ENCODE measurements around the gene ARMC9. TPM values are rescaled to one million over a fixed set of nuclear protein-coding genes. Genes with fewer than 3 reads are reported as not detected.

The ARMC9 gene
- total RNA-seq, 2 experiments from 2014 or later, result 1.0 to 1.4 TPM

- Mint-ChIP-seq H3K4me3 (no peak overlapping the region), H3K9me3 (no peaks in the 10 kb centered on the region), H3K27me3 (ENCODE audit: low read depth) (no peaks in the 10 kb centered on the region), H3K36me3 (ENCODE audit: low read depth) (no peaks in the 10 kb centered on the region), H3K27ac (no peak overlapping the region), H3K4me1 (ENCODE audit: low read depth) (no peaks in the 10 kb centered on the region)
- DNase-seq, result no peak
- intact Hi-C loops (cut with micrococcal nuclease), result no loop called here
- CTCF ChIA-PET, result interaction anchor here (1.6 kb wide), 1 partner anchor 13 kb away, joined by 7 read pairs; no protein-coding TSS in a partner anchor
These were observed 137.8 kb downstream of the ARMC9 start for GRCh38 chr2:231336236-231336635.

DNA sequence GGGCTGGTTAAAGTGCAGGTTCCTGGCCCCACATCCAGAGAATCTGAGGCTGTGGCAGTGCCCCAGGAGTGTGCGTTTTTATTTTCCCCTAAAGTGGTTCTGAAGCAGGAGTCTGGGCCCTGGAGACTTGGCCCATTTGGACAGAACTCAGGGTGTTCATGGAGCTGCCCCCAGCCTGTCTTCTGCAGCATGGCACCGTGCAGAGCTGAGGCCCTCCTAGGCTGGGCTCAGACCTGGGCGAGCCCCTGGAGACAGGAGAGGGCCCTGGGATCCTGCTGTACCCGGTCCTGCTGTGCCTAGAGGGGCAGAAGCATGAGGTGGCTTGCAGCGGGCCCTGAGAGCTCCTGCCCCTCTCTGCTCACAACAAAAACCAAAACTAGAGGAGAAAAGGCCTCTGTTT lies 138.3 kb downstream of the ARMC9 start:
- Mint-ChIP-seq H3K36me3 (ENCODE audit: low read depth) (no peaks in the 10 kb centered on the region), H3K4me3 (no peak overlapping the region), H3K27ac (no peak overlapping the region), H3K27me3 (ENCODE audit: low read depth) (no peaks in the 10 kb centered on the region), H3K9me3 (no peaks in the 10 kb centered on the region), H3K4me1 (ENCODE audit: low read depth) (no peaks in the 10 kb centered on the region)
- no peak for DNase-seq
- CTCF ChIA-PET, result no interaction called here
- intact Hi-C loops (cut with micrococcal nuclease), result no loop called here

DNA sequence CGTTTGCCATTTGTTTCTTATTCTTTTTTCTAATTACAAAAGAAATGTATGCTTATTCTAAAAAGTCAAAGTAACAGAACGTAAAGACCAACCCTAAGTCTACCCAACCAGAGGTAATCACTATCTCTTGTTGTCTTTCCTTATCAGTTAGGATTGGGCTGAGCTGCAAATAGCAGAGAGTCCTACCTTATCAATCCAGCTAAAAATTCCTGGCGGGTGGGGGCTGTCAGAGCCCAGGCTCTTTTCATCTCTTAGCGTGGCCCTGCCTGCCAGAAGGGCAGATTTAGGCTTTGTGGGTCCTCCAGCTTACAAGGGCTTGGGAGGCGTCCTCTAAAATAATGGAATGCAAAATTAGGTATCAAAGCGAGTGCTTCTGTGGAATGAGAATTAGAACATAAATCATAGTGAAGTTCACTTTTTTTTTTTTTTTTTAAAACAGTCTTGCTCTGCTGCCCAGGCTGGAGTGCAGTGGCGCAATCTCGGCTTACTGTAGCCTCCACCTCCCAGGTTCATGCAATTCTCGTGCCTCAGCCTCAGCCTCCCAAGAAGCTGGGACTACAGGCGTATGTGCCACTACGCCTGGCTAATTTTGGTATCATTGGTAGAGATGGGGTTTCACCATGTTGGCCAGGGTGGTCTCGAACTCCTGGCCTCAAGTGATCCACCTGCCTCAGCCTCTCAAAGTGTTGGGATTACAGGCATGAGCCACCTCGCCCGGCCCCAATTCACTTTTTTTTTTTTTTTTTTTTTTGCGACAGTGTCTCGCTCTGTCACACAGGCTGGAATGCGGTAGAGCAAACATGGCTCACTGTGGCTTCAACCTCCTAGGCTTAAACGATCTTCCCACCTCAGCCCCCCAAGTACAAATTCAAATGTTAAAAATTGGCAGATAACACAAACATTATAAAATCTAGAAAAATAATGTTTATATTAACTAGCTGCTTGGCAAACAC lies 139.7 kb downstream of the ARMC9 start:
- intact Hi-C loops (cut with micrococcal nuclease), result no loop called here
- no peak for DNase-seq
- Mint-ChIP-seq H3K9me3 (no peaks in the 10 kb centered on the region), H3K27ac (no peak overlapping the region), H3K36me3 (ENCODE audit: low read depth) (no peaks in the 10 kb centered on the region), H3K4me3 (no peak overlapping the region), H3K4me1 (ENCODE audit: low read depth) (no peaks in the 10 kb centered on the region), H3K27me3 (ENCODE audit: low read depth) (no peaks in the 10 kb centered on the region)
- CTCF ChIA-PET, result interaction anchor here (0.5 to 0.6 kb wide), 2 partner anchors 10 to 1031 kb away, joined by 3 read pairs; no protein-coding TSS in a partner anchor

DNA sequence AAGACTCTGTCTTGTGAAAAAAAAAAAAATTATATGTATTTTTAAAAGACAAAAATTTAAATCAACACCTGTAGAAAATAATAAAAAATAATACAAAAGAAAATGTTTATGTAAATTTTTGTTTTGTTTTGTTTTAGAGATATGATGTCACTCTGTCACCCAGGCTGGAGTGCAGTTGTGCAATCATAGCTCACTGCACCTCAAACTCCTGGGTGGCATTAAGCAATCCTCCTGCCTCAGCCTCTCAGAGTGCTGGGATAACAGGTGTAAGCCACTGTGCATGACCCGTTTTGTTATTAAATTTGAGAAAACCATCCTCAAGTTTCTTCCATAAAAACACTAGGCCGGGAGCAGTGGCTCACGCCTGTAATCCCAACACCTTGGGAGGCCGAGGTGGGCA lies 140.9 kb downstream of the ARMC9 start:
- Mint-ChIP-seq H3K27ac (no peak overlapping the region), H3K4me3 (no peak overlapping the region), H3K9me3 (no peaks in the 10 kb centered on the region), H3K4me1 (ENCODE audit: low read depth) (no peaks in the 10 kb centered on the region), H3K27me3 (ENCODE audit: low read depth) (no peaks in the 10 kb centered on the region), H3K36me3 (ENCODE audit: low read depth) (no peaks in the 10 kb centered on the region)
- intact Hi-C loops (cut with micrococcal nuclease), result no loop called here
- DNase-seq, result no peak
- CTCF ChIA-PET, result interaction anchor here (0.7 kb wide), 1 partner anchor 133 kb away, joined by 3 read pairs; no protein-coding TSS in a partner anchor

- no peak for DNase-seq
- no peaks in the 10 kb centered on the region for H3K4me1 Mint-ChIP-seq (ENCODE audit: low read depth)
- no peaks in the 10 kb centered on the region for H3K9me3 Mint-ChIP-seq
- intact Hi-C loops (cut with micrococcal nuclease), result no loop called here
- no peaks in the 10 kb centered on the region for H3K27me3 Mint-ChIP-seq (ENCODE audit: low read depth)
- CTCF ChIA-PET, result interaction anchor here (1.1 kb wide), 1 partner anchor 22 kb away, joined by 3 read pairs; no protein-coding TSS in a partner anchor
- H3K4me3 Mint-ChIP-seq, result no peak overlapping the region
- H3K27ac Mint-ChIP-seq, result no peak overlapping the region
- H3K36me3 Mint-ChIP-seq (ENCODE audit: low read depth), result no peaks in the 10 kb centered on the region
These were observed 142.7 kb downstream of the ARMC9 start for GRCh38 chr2:231341100-231341499.

GRCh38 chr2:231342061-231342711 lies 143.8 kb downstream of the ARMC9 start:
- intact Hi-C loops (cut with micrococcal nuclease), result no loop called here
- DNase-seq, result no peak
- Mint-ChIP-seq H3K9me3 (no peaks in the 10 kb centered on the region), H3K4me1 (ENCODE audit: low read depth) (no peaks in the 10 kb centered on the region), H3K36me3 (ENCODE audit: low read depth) (no peaks in the 10 kb centered on the region), H3K27me3 (ENCODE audit: low read depth) (no peaks in the 10 kb centered on the region), H3K27ac (no peak overlapping the region), H3K4me3 (no peak overlapping the region)
- CTCF ChIA-PET, result interaction anchor here (1.1 kb wide), 1 partner anchor 23 kb away, joined by 3 read pairs; no protein-coding TSS in a partner anchor

GRCh38 chr2:231343006-231343710 lies 144.7 kb downstream of the ARMC9 start:
- H3K4me3 Mint-ChIP-seq, result no peak overlapping the region
- H3K9me3 Mint-ChIP-seq, result no peaks in the 10 kb centered on the region
- no peaks in the 10 kb centered on the region for H3K27me3 Mint-ChIP-seq (ENCODE audit: low read depth)
- DNase-seq, result no peak
- H3K36me3 Mint-ChIP-seq (ENCODE audit: low read depth), result no peaks in the 10 kb centered on the region
- CTCF ChIA-PET, result no interaction called here
- intact Hi-C loops (cut with micrococcal nuclease), result no loop called here
- no peak overlapping the region for H3K27ac Mint-ChIP-seq
- H3K4me1 Mint-ChIP-seq (ENCODE audit: low read depth), result no peaks in the 10 kb centered on the region

- Mint-ChIP-seq H3K27ac (no peak overlapping the region), H3K9me3 (no peaks in the 10 kb centered on the region), H3K4me3 (no peak overlapping the region), H3K27me3 (ENCODE audit: low read depth) (no peaks in the 10 kb centered on the region), H3K36me3 (ENCODE audit: low read depth) (no peaks in the 10 kb centered on the region), H3K4me1 (ENCODE audit: low read depth) (no peaks in the 10 kb centered on the region)
- intact Hi-C loops (cut with micrococcal nuclease), result no loop called here
- CTCF ChIA-PET, result interaction anchor here (0.6 kb wide), 1 partner anchor 142 kb away, joined by 4 read pairs; no protein-coding TSS in a partner anchor
- DNase-seq, result no peak
These were observed 145.6 kb downstream of the ARMC9 start for GRCh38 chr2:231343988-231344387.

DNA sequence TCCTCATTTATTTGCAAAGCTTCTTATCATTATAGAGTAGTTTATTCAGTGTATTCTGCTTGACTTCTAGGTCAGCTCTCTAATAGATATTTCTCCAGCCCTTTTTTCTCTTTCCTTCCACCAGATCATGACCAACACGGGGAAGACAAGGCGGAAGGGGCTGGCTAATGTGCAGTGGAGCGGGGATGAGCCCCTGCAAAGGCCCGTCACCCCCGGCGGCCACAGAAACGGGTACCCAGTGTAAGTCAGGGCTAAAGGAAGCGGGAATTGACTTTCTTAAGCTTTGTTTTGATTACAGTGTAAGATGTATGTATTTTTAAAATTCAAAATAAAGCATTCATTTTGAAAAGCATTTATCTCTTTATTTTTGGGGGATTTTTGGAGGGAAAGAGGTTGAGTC lies 146.4 kb downstream of the ARMC9 start:
- DNase-seq, result no peak
- H3K4me3 Mint-ChIP-seq, result no peak overlapping the region
- no peak overlapping the region for H3K27ac Mint-ChIP-seq
- no peaks in the 10 kb centered on the region for H3K27me3 Mint-ChIP-seq (ENCODE audit: low read depth)
- H3K36me3 Mint-ChIP-seq (ENCODE audit: low read depth), result no peaks in the 10 kb centered on the region
- no peaks in the 10 kb centered on the region for H3K9me3 Mint-ChIP-seq
- CTCF ChIA-PET, result no interaction called here
- H3K4me1 Mint-ChIP-seq (ENCODE audit: low read depth), result no peaks in the 10 kb centered on the region
- intact Hi-C loops (cut with micrococcal nuclease), result no loop called here

GRCh38 chr2:231347081-231347480 lies 148.7 kb downstream of the ARMC9 start:
- no peaks in the 10 kb centered on the region for H3K27me3 Mint-ChIP-seq (ENCODE audit: low read depth)
- H3K9me3 Mint-ChIP-seq, result no peaks in the 10 kb centered on the region
- intact Hi-C loops (cut with micrococcal nuclease), result no loop called here
- H3K4me3 Mint-ChIP-seq, result no peak overlapping the region
- CTCF ChIA-PET, result no interaction called here
- H3K4me1 Mint-ChIP-seq (ENCODE audit: low read depth), result no peaks in the 10 kb centered on the region
- no peaks in the 10 kb centered on the region for H3K36me3 Mint-ChIP-seq (ENCODE audit: low read depth)
- H3K27ac Mint-ChIP-seq, result no peak overlapping the region
- no peak for DNase-seq

GRCh38 chr2:231347638-231348037 lies 149.2 kb downstream of the ARMC9 start:
- Mint-ChIP-seq H3K36me3 (ENCODE audit: low read depth) (no peaks in the 10 kb centered on the region), H3K9me3 (no peaks in the 10 kb centered on the region), H3K27me3 (ENCODE audit: low read depth) (no peaks in the 10 kb centered on the region), H3K4me1 (ENCODE audit: low read depth) (no peaks in the 10 kb centered on the region), H3K4me3 (no peak overlapping the region), H3K27ac (no peak overlapping the region)
- intact Hi-C loops (cut with micrococcal nuclease), result no loop called here
- DNase-seq, result no peak
- CTCF ChIA-PET, result no interaction called here

DNA sequence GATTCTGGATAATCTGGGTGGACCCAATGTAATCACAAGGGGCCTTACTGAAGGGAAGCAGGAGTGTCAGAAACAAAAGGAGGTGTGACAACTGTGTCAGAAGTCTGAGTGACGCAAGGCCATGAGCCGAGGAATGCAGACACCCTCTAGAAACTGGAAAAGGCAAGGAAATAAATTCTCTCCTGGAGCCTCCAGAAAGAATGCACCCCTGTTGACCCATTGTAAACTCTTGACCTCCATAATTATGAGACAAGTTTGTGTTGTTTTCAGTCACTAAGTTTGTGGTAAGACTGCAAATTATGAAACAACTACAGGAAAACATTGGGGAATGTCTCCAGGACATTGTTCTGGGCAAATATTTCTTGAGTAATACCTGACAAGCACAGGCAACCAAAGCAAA lies 149.7 kb downstream of the ARMC9 start:
- no peaks in the 10 kb centered on the region for H3K27me3 Mint-ChIP-seq (ENCODE audit: low read depth)
- CTCF ChIA-PET, result no interaction called here
- no peaks in the 10 kb centered on the region for H3K4me1 Mint-ChIP-seq (ENCODE audit: low read depth)
- intact Hi-C loops (cut with micrococcal nuclease), result no loop called here
- H3K4me3 Mint-ChIP-seq, result no peak overlapping the region
- no peaks in the 10 kb centered on the region for H3K36me3 Mint-ChIP-seq (ENCODE audit: low read depth)
- H3K9me3 Mint-ChIP-seq, result no peaks in the 10 kb centered on the region
- H3K27ac Mint-ChIP-seq, result no peak overlapping the region
- DNase-seq, result no peak

Measured in activated naive CD4-positive, alpha-beta T cell treated with anti-CD3 and anti-CD28 coated beads for 36 hours (primary cell).